Neutrophil (primary cell): Measurements from ENCODE around the gene DAZAP1.

Experiments used
- H3K27ac ChIP-seq: fragments of 200-600 bp; sonication (generic); 2 replicates; pipeline ENCODE4 v1.5.1; 2016; ENCODE audit warnings: mild to moderate bottlenecking, moderate library complexity
- H3K27me3 ChIP-seq: fragments of 200-600 bp; sonication (generic); 2 replicates; pipeline ENCODE4 v1.6.0; 2016; ENCODE audit warnings: mild to moderate bottlenecking
- H3K36me3 ChIP-seq: fragments of 200-600 bp; sonication (generic); 2 replicates; pipeline ENCODE4 v1.5.1; 2017
- H3K4me1 ChIP-seq, 2 experiments: fragments of 200-600 bp in 1 of 2; sonication (generic) in 1 of 2; 1 replicate in 1 of 2; 2 replicates in 1 of 2; pipeline versions ENCODE4 v1.5.1 to v1.6.1; 2013 to 2016; ENCODE audit warnings: low read depth in 1 of 2, low read length in 1 of 2, mild to moderate bottlenecking in 1 of 2, moderate library complexity in 1 of 2; ENCODE audit not compliant: control insufficient read depth in 1 of 2, insufficient read depth in 1 of 2
- H3K4me3 ChIP-seq, 2 experiments: fragments of 200-600 bp in 1 of 2; sonication (generic) in 1 of 2; 1 replicate in 1 of 2; 2 replicates in 1 of 2; pipeline ENCODE4 v1.5.1; 2013 to 2016; ENCODE audit warnings: low read depth in 1 of 2, low read length in 1 of 2, mild to moderate bottlenecking in 1 of 2, moderate library complexity in 1 of 2
- H3K9me3 ChIP-seq: fragments of 200-600 bp; sonication (generic); 2 replicates; pipeline ENCODE4 v1.5.1; 2016
- TF ChIP-seq, protein P1 (sequence below): fragments of 200-600 bp; sonication (generic); IDR thresholded peaks from 2 replicates; pipeline ENCODE4 v1.5.1; 2016; ENCODE audit warnings: antibody characterized with exemption

Gene DAZAP1

DNA sequence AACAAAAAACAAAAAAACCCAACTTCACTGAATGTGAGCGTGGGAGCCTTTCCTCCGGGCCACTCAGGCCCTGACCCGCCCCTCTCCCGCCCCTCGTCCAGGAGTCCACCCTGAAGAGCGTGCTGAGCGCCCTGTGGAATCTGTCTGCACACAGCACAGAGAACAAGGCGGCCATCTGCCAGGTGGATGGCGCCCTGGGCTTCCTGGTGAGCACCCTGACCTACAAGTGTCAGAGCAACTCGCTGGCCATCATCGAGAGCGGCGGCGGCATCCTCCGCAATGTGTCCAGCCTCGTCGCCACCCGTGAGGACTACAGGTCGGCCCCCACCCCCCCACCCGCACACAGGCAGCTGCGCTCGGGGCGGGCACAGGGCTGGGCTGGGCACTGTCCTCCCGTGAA, 54.5 kb downstream of the DAZAP1 start:
- H3K4me1 ChIP-seq: peaks cover 0 to 6% of the 10 kb centered on the region in 2 experiments

GRCh38 chr19:1465191-1466016, 58.0 kb downstream of the DAZAP1 start:
- Histone ChIP-seq H3K27ac (no peak overlapping the region), H3K36me3 (peaks cover 10% of the 10 kb centered on the region), H3K4me1 (peaks cover 6 to 32% of the 10 kb centered on the region in 2 experiments), H3K4me3 (no peak overlapping the region), H3K9me3 (no peaks in the 10 kb centered on the region), H3K27me3 (peaks cover 72% of the 10 kb centered on the region)
- TF ChIP-seq, protein P1, sequence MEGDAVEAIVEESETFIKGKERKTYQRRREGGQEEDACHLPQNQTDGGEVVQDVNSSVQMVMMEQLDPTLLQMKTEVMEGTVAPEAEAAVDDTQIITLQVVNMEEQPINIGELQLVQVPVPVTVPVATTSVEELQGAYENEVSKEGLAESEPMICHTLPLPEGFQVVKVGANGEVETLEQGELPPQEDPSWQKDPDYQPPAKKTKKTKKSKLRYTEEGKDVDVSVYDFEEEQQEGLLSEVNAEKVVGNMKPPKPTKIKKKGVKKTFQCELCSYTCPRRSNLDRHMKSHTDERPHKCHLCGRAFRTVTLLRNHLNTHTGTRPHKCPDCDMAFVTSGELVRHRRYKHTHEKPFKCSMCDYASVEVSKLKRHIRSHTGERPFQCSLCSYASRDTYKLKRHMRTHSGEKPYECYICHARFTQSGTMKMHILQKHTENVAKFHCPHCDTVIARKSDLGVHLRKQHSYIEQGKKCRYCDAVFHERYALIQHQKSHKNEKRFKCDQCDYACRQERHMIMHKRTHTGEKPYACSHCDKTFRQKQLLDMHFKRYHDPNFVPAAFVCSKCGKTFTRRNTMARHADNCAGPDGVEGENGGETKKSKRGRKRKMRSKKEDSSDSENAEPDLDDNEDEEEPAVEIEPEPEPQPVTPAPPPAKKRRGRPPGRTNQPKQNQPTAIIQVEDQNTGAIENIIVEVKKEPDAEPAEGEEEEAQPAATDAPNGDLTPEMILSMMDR: no peak

More for the DNA sequence above, 54.5 kb downstream of the DAZAP1 start:
- peaks cover 19% of the 10 kb centered on the region for H3K36me3 ChIP-seq
- no peak overlapping the region for H3K27ac ChIP-seq
- TF ChIP-seq, protein P1: no peak
- no peaks in the 10 kb centered on the region for H3K9me3 ChIP-seq
- H3K27me3 ChIP-seq: peaks cover 67% of the 10 kb centered on the region
- H3K4me3 ChIP-seq: no peak overlapping the region

DNA sequence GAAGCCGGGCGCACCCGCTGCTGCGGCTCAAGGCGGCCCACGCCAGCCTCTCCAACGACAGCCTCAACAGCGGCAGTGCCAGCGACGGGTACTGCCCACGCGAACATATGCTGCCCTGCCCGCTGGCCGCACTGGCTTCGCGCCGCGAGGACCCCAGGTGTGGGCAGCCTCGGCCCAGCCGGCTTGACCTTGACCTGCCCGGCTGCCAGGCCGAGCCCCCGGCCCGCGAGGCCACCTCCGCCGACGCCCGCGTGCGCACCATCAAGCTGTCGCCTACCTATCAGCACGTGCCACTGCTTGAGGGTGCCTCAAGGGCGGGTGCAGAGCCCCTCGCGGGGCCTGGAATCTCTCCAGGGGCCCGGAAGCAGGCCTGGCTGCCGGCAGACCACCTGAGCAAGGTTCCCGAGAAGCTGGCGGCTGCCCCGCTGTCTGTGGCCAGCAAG, 58.7 kb downstream of the DAZAP1 start:
- H3K27me3 ChIP-seq: peaks cover 79% of the 10 kb centered on the region
- peaks cover 12 to 38% of the 10 kb centered on the region in 2 experiments for H3K4me1 ChIP-seq
- TF ChIP-seq, protein P1: no peak
- H3K4me3 ChIP-seq: no peak overlapping the region
- H3K9me3 ChIP-seq: no peaks in the 10 kb centered on the region
- peaks cover 4% of the 10 kb centered on the region for H3K36me3 ChIP-seq
- H3K27ac ChIP-seq: no peak overlapping the region

DNA sequence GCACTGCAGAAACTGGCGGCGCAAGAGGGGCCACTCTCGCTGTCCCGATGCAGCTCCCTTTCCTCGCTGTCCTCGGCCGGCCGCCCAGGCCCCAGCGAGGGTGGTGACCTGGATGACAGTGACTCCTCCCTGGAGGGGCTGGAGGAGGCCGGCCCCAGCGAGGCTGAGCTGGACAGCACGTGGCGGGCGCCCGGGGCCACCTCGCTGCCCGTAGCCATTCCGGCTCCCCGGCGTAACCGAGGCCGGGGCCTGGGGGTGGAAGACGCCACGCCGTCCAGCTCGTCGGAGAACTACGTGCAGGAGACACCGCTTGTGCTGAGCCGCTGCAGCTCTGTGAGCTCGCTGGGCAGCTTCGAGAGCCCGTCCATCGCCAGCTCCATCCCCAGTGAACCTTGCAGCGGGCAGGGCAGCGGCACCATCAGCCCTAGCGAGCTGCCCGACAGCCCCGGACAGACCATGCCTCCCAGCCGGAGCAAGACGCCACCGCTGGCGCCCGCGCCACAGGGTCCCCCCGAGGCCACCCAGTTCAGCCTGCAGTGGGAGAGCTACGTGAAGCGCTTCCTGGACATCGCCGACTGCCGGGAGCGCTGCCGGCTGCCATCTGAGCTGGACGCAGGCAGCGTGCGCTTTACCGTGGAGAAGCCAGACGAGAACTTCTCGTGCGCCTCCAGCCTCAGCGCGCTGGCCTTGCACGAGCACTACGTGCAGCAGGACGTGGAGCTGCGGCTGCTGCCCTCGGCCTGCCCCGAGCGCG, 59.3 kb downstream of the DAZAP1 start:
- Histone ChIP-seq H3K4me1 (peaks cover 17 to 44% of the 10 kb centered on the region in 2 experiments), H3K36me3 (no peaks in the 10 kb centered on the region), H3K27ac (no peak overlapping the region), H3K4me3 (no peak overlapping the region), H3K9me3 (no peaks in the 10 kb centered on the region), H3K27me3 (peaks cover 85% of the 10 kb centered on the region)
- TF ChIP-seq, protein P1: no peak

DNA sequence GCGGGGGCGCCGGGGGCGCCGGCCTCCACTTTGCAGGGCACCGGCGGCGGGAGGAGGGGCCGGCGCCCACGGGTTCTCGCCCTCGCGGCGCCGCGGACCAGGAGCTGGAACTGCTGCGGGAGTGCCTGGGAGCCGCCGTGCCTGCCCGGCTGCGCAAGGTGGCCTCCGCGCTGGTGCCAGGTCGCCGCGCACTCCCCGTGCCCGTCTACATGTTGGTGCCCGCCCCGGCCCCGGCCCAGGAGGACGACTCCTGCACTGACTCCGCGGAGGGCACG, 59.8 kb downstream of the DAZAP1 start:
- peaks cover 19 to 45% of the 10 kb centered on the region in 2 experiments for H3K4me1 ChIP-seq
- H3K9me3 ChIP-seq: no peaks in the 10 kb centered on the region
- no peak overlapping the region for H3K27ac ChIP-seq
- no peaks in the 10 kb centered on the region for H3K36me3 ChIP-seq
- no peak overlapping the region for H3K4me3 ChIP-seq
- TF ChIP-seq, protein P1: no peak
- H3K27me3 ChIP-seq: peaks cover 85% of the 10 kb centered on the region
